Measurements from ENCODE around the gene HDAC11.

- no peak for TF ChIP-seq CTCF (IDR thresholded peaks at IDR 0.05; ENCODE audit: insufficient read depth, low read length)
- no peak for TF ChIP-seq POLR2AphosphoS5 (IDR thresholded peaks at IDR 0.05; ENCODE audit: low read depth)
These were observed 4.1 kb upstream of the HDAC11 start for GRCh38 chr3:13475871-13476590.

All from HL-60 (cell line).